HEK293T (cell line): ENCODE measurements around the gene PLTP.

ENCODE experiments used
- CTCF ChIA-PET: fragments of 350-600 bp; formaldehyde crosslinking; extraction: SDS; loops from one replicate; lab custom pipeline; 2021; ENCODE audit warnings: antibody characterized with exemption, inconsistent platforms; lab: Yijun Ruan, JAX
- POLR2A ChIA-PET: fragments of 350-600 bp; formaldehyde crosslinking; extraction: SDS; loops from one replicate; lab custom pipeline; 2020; ENCODE audit warnings: antibody characterized with exemption, inconsistent platforms; lab: Yijun Ruan, JAX
- DNase-seq: peaks from one replicate; pipeline ENCODE4 v3.0.0; 2012; ENCODE audit warnings: mixed read lengths; ENCODE audit errors: extremely low spot score
- ARNT ChIP-seq: fragments of 450-650 bp; IDR thresholded peaks from 2 replicates; pipeline ENCODE4 v1.6.1; 2017; ENCODE audit warnings: mild to moderate bottlenecking
- BHLHE40 ChIP-seq: fragments of 450-650 bp; IDR thresholded peaks from 2 replicates; pipeline ENCODE4 v1.6.1; 2016; ENCODE audit warnings: mild to moderate bottlenecking, moderate library complexity, borderline replicate concordance
- CTBP1 ChIP-seq: fragments of 450-650 bp; IDR thresholded peaks from 2 replicates; pipeline ENCODE4 v1.6.1; 2016; ENCODE audit warnings: borderline replicate concordance
- ELF4 ChIP-seq: fragments of 450-650 bp; IDR thresholded peaks from 2 replicates; pipeline ENCODE4 v1.6.1; 2017; ENCODE audit warnings: antibody characterized with exemption
- FOXA1 ChIP-seq: fragments of 450-650 bp; IDR thresholded peaks from 2 replicates; pipeline ENCODE4 v1.6.1; 2016; ENCODE audit warnings: mild to moderate bottlenecking
- FOXK2 ChIP-seq: fragments of 450-650 bp; IDR thresholded peaks from 2 replicates; pipeline ENCODE4 v1.6.1; 2016; ENCODE audit warnings: mild to moderate bottlenecking
- FOXM1 ChIP-seq: fragments of 450-650 bp; IDR thresholded peaks from 2 replicates; pipeline ENCODE4 v1.6.1; 2017; ENCODE audit warnings: mild to moderate bottlenecking, borderline replicate concordance
- HDGF ChIP-seq: fragments of 450-650 bp; IDR thresholded peaks from 2 replicates; pipeline ENCODE4 v1.6.1; 2017; ENCODE audit warnings: antibody characterized with exemption, borderline replicate concordance
- L3MBTL2 ChIP-seq: fragments of 450-650 bp; conservative IDR thresholded peaks from 2 replicates; pipeline ENCODE4 v1.6.1; 2016; ENCODE audit warnings: mild to moderate bottlenecking
- LEF1 ChIP-seq: fragments of 450-650 bp; IDR thresholded peaks from 2 replicates; pipeline ENCODE4 v1.6.1; 2017; ENCODE audit warnings: mild to moderate bottlenecking, borderline replicate concordance
- NFRKB ChIP-seq: fragments of 450-650 bp; IDR thresholded peaks from 2 replicates; pipeline ENCODE4 v1.6.1; 2016; ENCODE audit warnings: mild to moderate bottlenecking, moderate library complexity
- SP1 ChIP-seq: fragments of 450-650 bp; IDR thresholded peaks from 2 replicates; pipeline ENCODE4 v1.6.1; 2017
- SUZ12 ChIP-seq: fragments of 450-650 bp; IDR thresholded peaks from 2 replicates; pipeline ENCODE4 v1.6.1; 2016; ENCODE audit warnings: mild to moderate bottlenecking
- TARDBP ChIP-seq: fragments of 450-650 bp; IDR thresholded peaks from 2 replicates; pipeline ENCODE4 v1.6.1; 2016
- ZNF384 ChIP-seq: fragments of 450-650 bp; IDR thresholded peaks from 2 replicates; pipeline ENCODE4 v1.6.1; 2016
- TF ChIP-seq, protein P1 (sequence below): fragments of 450-650 bp; IDR thresholded peaks from 2 replicates; pipeline ENCODE4 v1.6.1; 2016

PLTP gene

DNA sequence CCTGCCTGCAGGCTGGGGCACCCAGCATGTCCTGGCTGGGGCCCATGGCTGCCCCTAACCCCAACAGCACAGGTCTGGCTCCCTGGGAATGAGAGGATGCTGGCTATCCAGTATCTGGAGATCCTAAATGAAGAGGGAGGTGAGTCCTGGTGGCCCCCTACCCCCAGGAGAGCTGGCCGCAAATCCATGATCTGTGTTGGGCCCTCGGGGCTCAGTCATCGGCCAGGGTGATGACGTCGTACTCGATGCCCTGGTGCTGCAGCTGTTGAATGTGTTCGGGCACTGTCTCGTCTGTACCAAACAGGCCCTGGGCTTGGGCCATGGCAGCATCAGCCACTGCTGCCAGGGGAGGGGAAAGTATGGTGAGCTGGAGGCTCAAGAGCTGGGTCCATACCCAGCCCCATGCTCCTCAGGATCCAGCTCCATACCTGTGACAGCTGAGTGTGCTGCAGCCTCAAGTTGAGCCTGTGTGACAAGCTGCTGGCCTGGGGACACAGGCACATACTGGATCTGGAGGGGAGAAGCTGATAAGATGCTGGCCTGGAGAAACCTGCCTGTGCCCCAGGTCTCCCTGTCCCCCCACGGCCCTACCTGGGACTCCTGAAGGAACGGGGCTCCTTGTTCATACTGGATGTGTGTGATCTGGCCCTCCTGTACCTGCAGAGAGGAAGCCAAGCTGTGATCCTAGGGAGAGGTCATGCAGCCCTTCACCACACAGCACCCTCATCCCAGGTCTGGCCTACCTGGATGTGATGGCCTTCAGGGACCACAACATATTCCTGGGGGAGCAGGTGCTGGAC lies 37.0 kb upstream of the PLTP start:
- CTCF ChIA-PET = no interaction called here

DNA sequence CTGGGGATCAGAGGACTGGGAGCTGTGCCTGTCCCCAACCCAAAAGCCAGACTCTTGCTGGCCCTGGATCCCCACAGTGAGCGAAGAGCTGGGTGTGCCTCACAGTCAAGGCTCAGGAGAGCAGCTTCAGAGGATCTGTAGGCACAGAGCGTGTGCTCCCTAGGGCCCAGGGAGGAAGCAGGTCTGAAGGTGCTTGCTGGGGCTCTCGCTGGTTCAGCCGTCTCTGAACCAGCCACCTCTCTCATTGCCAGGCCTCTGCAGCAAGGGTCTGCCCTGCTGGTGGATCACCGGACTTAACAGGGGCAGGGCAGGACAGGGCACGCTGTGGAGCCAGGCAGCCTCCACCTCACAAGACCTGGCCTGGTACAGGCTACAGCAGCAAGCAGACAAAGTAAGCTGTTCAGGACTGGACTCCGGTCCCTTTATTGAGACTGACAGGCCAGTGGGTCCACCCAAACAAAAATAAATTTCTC lies 36.3 kb upstream of the PLTP start:
- TF ChIP-seq SP1 = no peak
- no peak for TF ChIP-seq L3MBTL2
- TF ChIP-seq, protein P1, sequence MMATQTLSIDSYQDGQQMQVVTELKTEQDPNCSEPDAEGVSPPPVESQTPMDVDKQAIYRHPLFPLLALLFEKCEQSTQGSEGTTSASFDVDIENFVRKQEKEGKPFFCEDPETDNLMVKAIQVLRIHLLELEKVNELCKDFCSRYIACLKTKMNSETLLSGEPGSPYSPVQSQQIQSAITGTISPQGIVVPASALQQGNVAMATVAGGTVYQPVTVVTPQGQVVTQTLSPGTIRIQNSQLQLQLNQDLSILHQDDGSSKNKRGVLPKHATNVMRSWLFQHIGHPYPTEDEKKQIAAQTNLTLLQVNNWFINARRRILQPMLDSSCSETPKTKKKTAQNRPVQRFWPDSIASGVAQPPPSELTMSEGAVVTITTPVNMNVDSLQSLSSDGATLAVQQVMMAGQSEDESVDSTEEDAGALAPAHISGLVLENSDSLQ = no peak
- TF ChIP-seq HDGF = no peak
- no peak for DNase-seq
- CTCF ChIA-PET = no interaction called here
- POLR2A ChIA-PET = interaction anchor here (1.0 to 3.5 kb wide), 4 partner anchors 13 to 87 kb away, joined by 3 to 15 read pairs (median 5); partner anchors contain the start of gene PCIF1

More for the DNA sequence above, 37.0 kb upstream of the PLTP start:
- DNase-seq = no peak
- TF ChIP-seq TARDBP (no peak), ZNF384 (no peak), L3MBTL2 (no peak), LEF1 (no peak), HDGF (no peak), FOXA1 (no peak), ELF4 (no peak), NFRKB (no peak), ARNT (no peak), SP1 (no peak), CTBP1 (no peak), BHLHE40 (no peak), FOXM1 (no peak), FOXK2 (no peak), SUZ12 (no peak)
- TF ChIP-seq, protein P1 = no peak
- POLR2A ChIA-PET = interaction anchor here (0.7 to 3.5 kb wide), 7 partner anchors 9 to 87 kb away, joined by 3 to 15 read pairs (median 3); partner anchors contain the start of gene PCIF1

- no peak for DNase-seq
- ChIA-PET POLR2A (interaction anchor here (0.7 to 1.1 kb wide), 2 partner anchors 10 to 56 kb away, joined by 3 to 4 read pairs; partner anchors contain the start of gene CTSA), CTCF (no interaction called here)
- TF ChIP-seq SUZ12 = no peak
- no peak for TF ChIP-seq TARDBP
- no peak for TF ChIP-seq BHLHE40
- no peak for TF ChIP-seq HDGF
- TF ChIP-seq LEF1 = no peak
- TF ChIP-seq FOXA1 = no peak
- no peak for TF ChIP-seq SP1
- TF ChIP-seq NFRKB = no peak
- no peak for TF ChIP-seq FOXK2
- no peak for TF ChIP-seq L3MBTL2
- TF ChIP-seq, protein P1 = no peak
- TF ChIP-seq ARNT = no peak
These were observed 35.3 kb upstream of the PLTP start for GRCh38 chr20:45947110-45947866.

DNA sequence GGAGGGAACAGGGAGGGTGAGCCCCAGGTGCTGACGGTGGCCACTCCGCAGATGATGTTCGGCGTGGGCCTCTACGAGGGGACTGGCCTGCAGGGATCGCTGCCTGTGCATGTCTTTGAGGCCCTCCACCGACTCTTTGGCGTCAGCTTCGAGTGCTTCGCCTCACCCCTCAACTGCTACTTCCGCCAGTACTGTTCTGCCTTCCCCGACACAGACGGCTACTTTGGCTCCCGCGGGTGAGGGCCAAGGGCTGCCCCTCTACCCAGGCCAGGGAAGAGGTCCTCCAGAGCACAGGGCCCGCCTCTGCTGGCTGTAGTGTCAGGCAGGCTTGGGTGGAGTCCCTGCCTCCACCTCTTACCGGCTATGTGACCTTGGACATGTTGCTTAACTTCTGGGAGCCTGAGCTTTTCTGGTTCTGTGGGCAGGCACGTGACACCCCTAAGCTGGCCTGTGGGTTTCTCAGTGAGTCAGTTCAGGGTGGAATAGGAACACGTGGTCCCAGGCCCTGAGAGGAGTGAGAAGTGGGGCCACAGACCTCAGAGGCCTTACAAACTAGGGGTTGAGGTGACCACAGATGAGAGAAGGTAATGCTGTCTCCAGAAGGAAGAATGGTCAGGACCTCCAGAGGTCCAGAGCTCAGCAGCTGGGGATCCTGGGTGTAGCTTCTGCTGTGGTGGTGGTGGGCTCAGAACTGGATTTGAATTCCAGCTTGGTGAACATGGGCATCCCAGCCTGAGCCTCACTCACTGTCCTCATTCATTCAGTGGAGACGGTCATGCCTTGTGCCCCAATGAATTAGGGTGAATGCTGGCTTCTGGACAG lies 34.4 kb upstream of the PLTP start:
- TF ChIP-seq BHLHE40 (no peak), NFRKB (no peak), HDGF (no peak), LEF1 (no peak), SP1 (no peak), ELF4 (no peak), FOXK2 (no peak), ARNT (no peak), FOXA1 (no peak), FOXM1 (no peak), TARDBP (no peak), CTBP1 (no peak)
- TF ChIP-seq, protein P1 = no peak
- no peak for DNase-seq
- CTCF ChIA-PET = no interaction called here
- POLR2A ChIA-PET = interaction anchor here (1.1 kb wide), 1 partner anchor 11 kb away, joined by 4 read pairs; no protein-coding TSS in a partner anchor
